ENCODE data around the gene RELL1.

RELL1 gene

GRCh38 chr4:37597034-37597433 lies 89.1 kb downstream of the RELL1 start:
- DNase-seq (ENCODE audit: low read depth), result no peak

- no peak for DNase-seq (ENCODE audit: low read depth)
Measured at GRCh38 chr4:37595875-37596680, 90.1 kb downstream of the RELL1 start.

- DNase-seq (ENCODE audit: low read depth), result no peak
Measured at GRCh38 chr4:37594099-37594498, 92.1 kb downstream of the RELL1 start.

GRCh38 chr4:37591349-37591748 lies 94.8 kb downstream of the RELL1 start:
- no peak for DNase-seq (ENCODE audit: low read depth)

- no peak for DNase-seq (ENCODE audit: low read depth)
Measured at GRCh38 chr4:37590016-37590415, 96.2 kb downstream of the RELL1 start.

- DNase-seq (ENCODE audit: low read depth), result no peak
Measured at GRCh38 chr4:37588150-37588549, 98.0 kb downstream of the RELL1 start.

GRCh38 chr4:37586194-37586593 lies 100.0 kb downstream of the RELL1 start:
- no peak for DNase-seq (ENCODE audit: low read depth)

GRCh38 chr4:37584493-37585060 lies 101.6 kb downstream of the RELL1 start:
- no peak for DNase-seq (ENCODE audit: low read depth)

GRCh38 chr4:37584071-37584470 lies 102.1 kb downstream of the RELL1 start:
- no peak for DNase-seq (ENCODE audit: low read depth)

- no peak for DNase-seq (ENCODE audit: low read depth)
Measured at GRCh38 chr4:37573566-37573965, 112.6 kb downstream of the RELL1 start.

- no peak for DNase-seq (ENCODE audit: low read depth)
Measured at GRCh38 chr4:37568489-37568888, 117.7 kb downstream of the RELL1 start.

GRCh38 chr4:37567836-37568235 lies 118.3 kb downstream of the RELL1 start:
- DNase-seq (ENCODE audit: low read depth), result no peak

GRCh38 chr4:37562592-37562991 lies 123.6 kb downstream of the RELL1 start:
- no peak for DNase-seq (ENCODE audit: low read depth)

GRCh38 chr4:37561803-37562207 lies 124.4 kb downstream of the RELL1 start:
- no peak for DNase-seq (ENCODE audit: low read depth)

- DNase-seq (ENCODE audit: low read depth), result no peak
Measured at GRCh38 chr4:37561196-37561802, 124.9 kb downstream of the RELL1 start.

Data from stimulated activated CD8-positive, alpha-beta memory T cell treated with anti-CD3 and anti-CD28 coated beads, Interleukin-4, amount 100 ng/mL, for 24 hours (primary cell).